ENCODE results near the gene GRM2. TPM values are rescaled to one million over a fixed set of nuclear protein-coding genes. Genes with fewer than 3 reads are reported as not detected.
A peak's percentile ranks its signal among the peaks of the same experiment; 100 is the strongest.

GRM2 gene
- total RNA-seq, 4 donors from 2014 or later = 0.04 to 0.57 (median 0.53) TPM; not detected in 1

DNA sequence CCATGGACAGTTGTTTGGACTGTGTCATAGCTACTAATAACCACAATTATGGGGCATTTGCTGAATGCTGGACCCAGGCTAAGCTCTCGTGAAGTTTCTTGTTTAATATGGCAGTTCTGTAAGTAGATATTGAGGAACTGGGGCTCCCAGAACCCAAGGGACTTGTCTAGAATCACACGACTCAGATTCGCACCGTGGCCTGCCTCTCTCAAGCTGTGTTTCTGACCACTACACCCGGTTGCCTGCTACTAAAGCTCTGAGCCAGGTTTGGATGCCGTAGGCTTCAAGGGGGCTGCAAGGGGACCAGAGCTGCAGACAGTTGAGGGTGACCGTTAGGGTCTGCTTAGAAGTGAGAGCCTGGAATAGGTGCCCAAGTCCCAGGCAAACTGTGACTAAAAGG lies 24.3 kb upstream of the GRM2 start:
- H3K27ac ChIP-seq = peak overlapping the region in 1 of 4 donors; percentile 83
- no peak overlapping the region for H3K4me3 ChIP-seq
- intact Hi-C loops (cut with DNase I) = loop anchor here (10.0 kb wide), 1 partner anchor 288 kb away; the partner anchor contains the start of gene RBM15B
- peaks cover 16 to 97% (median 44%) of the 10 kb centered on the region in 3 donors for H3K4me1 ChIP-seq
- no peaks in the 10 kb centered on the region for H3K9me3 ChIP-seq
- H3K36me3 ChIP-seq = peaks cover 9 to 89% (median 26%) of the 10 kb centered on the region in 3 donors
- 70 to 71% methylated on average over 2 of the region's 7 CpGs for WGBS, 2 donors
- H3K27me3 ChIP-seq = no peaks in the 10 kb centered on the region
- no peak for DNase-seq
- TF ChIP-seq POLR2A (IDR thresholded peaks at IDR 0.05) = no peak
- TF ChIP-seq, protein P1, sequence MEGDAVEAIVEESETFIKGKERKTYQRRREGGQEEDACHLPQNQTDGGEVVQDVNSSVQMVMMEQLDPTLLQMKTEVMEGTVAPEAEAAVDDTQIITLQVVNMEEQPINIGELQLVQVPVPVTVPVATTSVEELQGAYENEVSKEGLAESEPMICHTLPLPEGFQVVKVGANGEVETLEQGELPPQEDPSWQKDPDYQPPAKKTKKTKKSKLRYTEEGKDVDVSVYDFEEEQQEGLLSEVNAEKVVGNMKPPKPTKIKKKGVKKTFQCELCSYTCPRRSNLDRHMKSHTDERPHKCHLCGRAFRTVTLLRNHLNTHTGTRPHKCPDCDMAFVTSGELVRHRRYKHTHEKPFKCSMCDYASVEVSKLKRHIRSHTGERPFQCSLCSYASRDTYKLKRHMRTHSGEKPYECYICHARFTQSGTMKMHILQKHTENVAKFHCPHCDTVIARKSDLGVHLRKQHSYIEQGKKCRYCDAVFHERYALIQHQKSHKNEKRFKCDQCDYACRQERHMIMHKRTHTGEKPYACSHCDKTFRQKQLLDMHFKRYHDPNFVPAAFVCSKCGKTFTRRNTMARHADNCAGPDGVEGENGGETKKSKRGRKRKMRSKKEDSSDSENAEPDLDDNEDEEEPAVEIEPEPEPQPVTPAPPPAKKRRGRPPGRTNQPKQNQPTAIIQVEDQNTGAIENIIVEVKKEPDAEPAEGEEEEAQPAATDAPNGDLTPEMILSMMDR (IDR thresholded peaks at IDR 0.05) = no peak

DNA sequence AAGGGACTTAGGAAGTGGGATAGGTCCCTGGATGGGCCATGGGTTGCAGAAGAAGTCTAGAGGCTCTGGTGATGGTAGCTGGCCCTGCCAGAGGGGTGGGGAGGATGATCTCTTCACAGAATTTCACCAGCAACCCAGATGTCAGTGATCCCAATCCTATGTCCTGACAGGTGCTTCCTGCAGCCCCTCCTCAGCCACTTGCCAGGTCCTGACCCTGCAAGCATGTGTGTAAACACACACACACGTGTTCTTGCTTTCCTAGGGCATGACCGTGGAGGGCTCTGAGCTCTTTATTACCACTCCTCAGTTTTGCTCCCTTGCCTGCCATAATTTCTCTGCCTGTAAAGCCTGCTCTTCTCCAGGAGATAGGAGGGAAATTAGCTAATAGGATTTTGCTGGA lies 23.3 kb upstream of the GRM2 start:
- H3K27ac ChIP-seq = peak overlapping the region in 2 of 4 donors; percentile 59 to 71
- H3K9me3 ChIP-seq = no peaks in the 10 kb centered on the region
- WGBS, 2 donors = 60 to 75% methylated on average over 1 to 2 of the region's 2 CpGs
- H3K27me3 ChIP-seq = no peaks in the 10 kb centered on the region
- H3K4me3 ChIP-seq = no peak overlapping the region
- intact Hi-C loops (cut with DNase I) = loop anchor here (10.0 kb wide), 1 partner anchor 289 kb away; the partner anchor contains the start of gene RBM15B
- DNase-seq = no peak
- peaks cover 16 to 95% (median 36%) of the 10 kb centered on the region in 3 donors for H3K4me1 ChIP-seq
- TF ChIP-seq, protein P1 (IDR thresholded peaks at IDR 0.05) = no peak
- TF ChIP-seq POLR2A (IDR thresholded peaks at IDR 0.05) = no peak
- H3K36me3 ChIP-seq = peaks cover 9 to 89% (median 33%) of the 10 kb centered on the region in 3 donors

DNA sequence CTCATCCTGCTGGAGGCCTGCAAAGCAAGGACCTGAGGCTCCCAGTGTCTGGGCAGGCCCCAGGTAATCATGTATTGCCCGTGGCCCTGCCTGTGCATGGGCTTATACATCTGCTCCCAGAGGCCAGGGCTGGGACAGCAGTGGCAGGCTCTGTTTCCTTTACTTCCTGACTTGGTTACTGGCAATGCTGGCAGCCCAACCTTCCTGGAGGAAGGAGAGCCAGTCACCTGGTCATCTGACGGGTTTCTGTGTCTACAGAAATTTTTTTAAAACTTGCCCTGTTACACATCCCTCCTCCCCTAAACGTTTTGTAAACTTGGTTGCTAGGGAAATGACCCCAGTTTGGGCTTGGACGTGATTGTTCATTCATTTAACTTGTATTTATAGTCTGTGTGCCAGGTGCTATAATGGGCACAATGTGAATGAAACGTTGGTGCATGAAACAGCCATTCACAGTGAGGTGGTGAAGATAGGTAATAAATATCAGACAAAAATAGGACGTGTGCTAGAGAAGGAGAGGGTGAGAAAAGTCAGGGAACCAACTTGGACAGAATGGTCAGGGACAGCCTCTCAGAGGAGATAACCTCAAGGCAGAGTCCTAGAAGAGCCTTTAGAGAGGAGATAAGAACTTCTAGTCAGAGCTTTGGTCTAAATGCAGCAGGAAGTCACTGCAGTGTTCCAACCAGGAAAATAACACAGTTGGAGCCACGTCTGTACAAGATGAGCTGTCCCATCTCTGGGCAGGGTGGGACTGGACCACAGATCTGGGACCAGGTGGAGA lies 21.7 kb upstream of the GRM2 start:
- Histone ChIP-seq H3K4me1 (peaks cover 16 to 82% (median 34%) of the 10 kb centered on the region in 3 donors), H3K9me3 (no peaks in the 10 kb centered on the region), H3K27ac (peak overlapping the region; percentile 52 to 79 (median 67)), H3K36me3 (peaks cover 16 to 89% (median 40%) of the 10 kb centered on the region in 3 donors), H3K27me3 (no peaks in the 10 kb centered on the region), H3K4me3 (no peak overlapping the region)
- TF ChIP-seq, protein P1 (IDR thresholded peaks at IDR 0.05) = peak in 2 of 6 experiments; percentile 18 to 27
- TF ChIP-seq POLR2A (IDR thresholded peaks at IDR 0.05) = no peak
- 42 to 48% methylated on average over 6 of the region's 7 CpGs for WGBS, 2 donors
- DNase-seq = no peak
- intact Hi-C loops (cut with DNase I) = loop anchor here (10.0 kb wide), 1 partner anchor 290 kb away; the partner anchor contains the start of gene RBM15B

GRCh38 chr3:51686056-51686455 lies 20.8 kb upstream of the GRM2 start:
- Histone ChIP-seq H3K36me3 (peaks cover 16 to 91% (median 40%) of the 10 kb centered on the region in 3 donors), H3K27ac (peak overlapping the region; percentile 52 to 79 (median 67)), H3K4me1 (peaks cover 10 to 73% (median 25%) of the 10 kb centered on the region in 3 donors), H3K27me3 (no peaks in the 10 kb centered on the region), H3K9me3 (no peaks in the 10 kb centered on the region), H3K4me3 (no peak overlapping the region)
- intact Hi-C loops (cut with DNase I) = loop anchor here (10.0 kb wide), 1 partner anchor 291 kb away; the partner anchor contains the start of gene RBM15B
- WGBS, 2 donors = 62 to 82% methylated on average over 2 to 4 of the region's 4 CpGs
- no peak for TF ChIP-seq POLR2A (IDR thresholded peaks at IDR 0.05)
- TF ChIP-seq, protein P1 (IDR thresholded peaks at IDR 0.05) = no peak
- no peak for DNase-seq
